Heart right ventricle (tissue), 16 donors: ENCODE measurements around the gene ZNF846. TPM values are rescaled to one million over a fixed set of nuclear protein-coding genes. Genes with fewer than 3 reads are reported as not detected.

Source experiments
- ATAC-seq, 8 donors: fragments of 200-7000 bp; cut with Tn5 transposase; one replicate each; pipeline ENCODE4 v1.9.1; 2020; ENCODE audit warnings: mild to moderate bottlenecking in 8 of 8, moderate library complexity in 8 of 8, moderate number of reproducible peaks in 1 of 8
- DNase-seq, 2 donors: peaks; one replicate each; pipeline ENCODE4 v3.0.0-alpha.2; 2020
- H3K27ac ChIP-seq, 10 donors: fragments of 200-600 bp; sonication (generic) in 2 of 10; one replicate each; pipeline versions ENCODE4 v1.5.0 to v1.8.0; 2020 to 2022; ENCODE audit warnings: mild to moderate bottlenecking in 3 of 10
- H3K27me3 ChIP-seq, 7 donors: fragments of 200-600 bp; one replicate each; pipeline ENCODE4 v1.8.0; 2021 to 2022; ENCODE audit warnings: mild to moderate bottlenecking in 2 of 7
- H3K36me3 ChIP-seq, 9 donors: fragments of 200-600 bp; sonication (generic) in 1 of 9; one replicate each; pipeline versions ENCODE4 v1.5.0 to v1.8.0; 2020 to 2022; ENCODE audit warnings: mild to moderate bottlenecking in 2 of 9
- H3K4me1 ChIP-seq, 9 donors: fragments of 200-600 bp; sonication (generic) in 1 of 9; one replicate each; pipeline versions ENCODE4 v1.5.0 to v1.8.0; 2020 to 2022; ENCODE audit warnings: mild to moderate bottlenecking in 4 of 9
- H3K4me3 ChIP-seq, 10 donors: fragments of 200-600 bp; sonication (generic) in 2 of 10; one replicate each; pipeline versions ENCODE4 v1.5.0 to v1.8.0; 2020 to 2022; ENCODE audit warnings: mild to moderate bottlenecking in 7 of 10, moderate library complexity in 2 of 10
- H3K9me3 ChIP-seq, 11 donors: fragments of 200-600 bp in 10 of 11; sonication (generic) in 2 of 11; one replicate each; pipeline versions ENCODE4 v1.5.0 to v1.8.0; 2013 to 2022; ENCODE audit warnings: mild to moderate bottlenecking in 2 of 11, control low read depth in 1 of 11, moderate library complexity in 1 of 11
- WGBS, 2 donors: extraction: QIAGEN DNeasy Blood & Tissue Kit; methylation state at CpG; one replicate each; pipeline ENCODE4 v1.1.7; 2013; ENCODE audit warnings: inconsistent platforms in 1 of 2; 5-methylcytosine and 5-hydroxymethylcytosine counted together
- intact Hi-C, 10 donors: fragments of 100-400 bp; cut with DNase I; formaldehyde crosslinking; loops; one replicate each; pipeline versions ENCODE4 v1.11.1 to v1.14.2; 2022
- polyA plus RNA-seq, 2 donors: library from polyadenylated mRNA; stranded (reverse); fragments of 200-250 nt; gene quantifications; one replicate each; pipeline ENCODE4 v1.2.3, GENCODE V29; 2013
- total RNA-seq, 10 donors: library from RNA; stranded (reverse); fragmentation: NEBNext Ultra II Directional in 3 of 10; extraction: Animal tissue kit (Norgen Biotek cat#: 25700) in 3 of 10; gene quantifications; one replicate each; pipeline versions ENCODE4 v1.2.1 to v1.2.4, GENCODE V29; 2021 to 2023
- TF ChIP-seq, protein P1 (sequence below), 9 donors: fragments of 200-600 bp; sonication (generic) in 2 of 9; IDR thresholded peaks; one replicate each; pipeline versions ENCODE4 v1.5.0 to v1.8.0; 2021 to 2022; ENCODE audit warnings: antibody characterized with exemption in 9 of 9, mild to moderate bottlenecking in 5 of 9, moderate library complexity in 1 of 9
- donor health status: Arrhythmogenic right ventricular cardiomyopathy.
- donor health status: ischemic (EF 13 %, LVEDD 7.1; RV severe dilation, severe dysfunction).
- donor health status: healthy with polysubstance abuse.
- donor health status: DM: no; HTN: yes; CAD: no.
- donor health status: DM: no; HTN: no; CAD: no.
- donor health status: ischemic (EF 25% LVEDD 6.9; RV normal size, moderate dysfunction).
- donor health status: ischemic (EF 25% LVEDD 5.7; RV mildly dilated, moderate dysfunction).
- donor health status: healthy.
- donor health status: DM: yes; HTN: yes; CAD: no.
- donor health status: Ischemic cardiomyopathy.
- donor health status: ischemic (EF 35%, LVEDD 5.7; RV mildly dilated, moderate dysfunction).
- donor health status: nonischemic (EF 11% LVEDD 7.7; RV severe dilation, severe dysfunction).
- donor health status: DM: yes; HTN: yes; CAD: no.
- donor health status: PGD.
- donor health status: ischemic (EF 29% LVEDD 5.4; RV normal size, mild dysfunction).
- donor health status: nonischemic (EF 23%, LVEDD 6.1; RV moderate dilation, normal function).

ZNF846 gene
- total and polyA plus RNA-seq, 12 donors, result 3.9 to 21.4 (median 10.1) TPM

DNA sequence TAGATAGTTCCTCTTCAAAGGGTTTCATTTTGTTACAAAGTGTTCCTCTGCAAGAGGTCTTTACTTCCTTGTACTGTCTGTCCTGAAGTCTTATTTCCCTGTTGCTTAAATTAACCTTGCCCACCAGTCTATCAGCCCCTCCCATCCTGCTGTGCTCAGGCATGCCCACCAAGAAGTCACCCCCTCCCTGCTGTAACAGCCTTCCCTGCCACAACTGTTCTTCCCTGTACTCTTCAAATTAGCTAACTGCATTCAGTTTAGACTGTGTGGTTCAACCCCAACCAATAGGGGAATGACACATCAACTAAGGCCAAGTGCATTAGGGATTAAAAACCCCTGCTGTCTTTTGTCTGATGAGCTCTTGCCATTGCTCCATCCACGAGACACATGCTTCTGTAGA is 59.2 kb downstream of the ZNF846 start:
- Histone ChIP-seq H3K27me3 (no peaks in the 10 kb centered on the region), H3K4me3 (no peak overlapping the region), H3K9me3 (peaks cover 0 to 32% (median 11%) of the 10 kb centered on the region in 11 donors), H3K4me1 (no peaks in the 10 kb centered on the region), H3K27ac (peak overlapping the region in 2 of 10 donors; percentile 28 to 63), H3K36me3 (no peaks in the 10 kb centered on the region)
- intact Hi-C loops, result no loop called here
- ATAC-seq (peak in 6 of 8 donors; percentile 37 to 79 (median 57)), DNase-seq (no peak)
- 40 to 42% methylated on average over 1 of the region's 1 CpG for WGBS, 2 donors
- TF ChIP-seq, protein P1, sequence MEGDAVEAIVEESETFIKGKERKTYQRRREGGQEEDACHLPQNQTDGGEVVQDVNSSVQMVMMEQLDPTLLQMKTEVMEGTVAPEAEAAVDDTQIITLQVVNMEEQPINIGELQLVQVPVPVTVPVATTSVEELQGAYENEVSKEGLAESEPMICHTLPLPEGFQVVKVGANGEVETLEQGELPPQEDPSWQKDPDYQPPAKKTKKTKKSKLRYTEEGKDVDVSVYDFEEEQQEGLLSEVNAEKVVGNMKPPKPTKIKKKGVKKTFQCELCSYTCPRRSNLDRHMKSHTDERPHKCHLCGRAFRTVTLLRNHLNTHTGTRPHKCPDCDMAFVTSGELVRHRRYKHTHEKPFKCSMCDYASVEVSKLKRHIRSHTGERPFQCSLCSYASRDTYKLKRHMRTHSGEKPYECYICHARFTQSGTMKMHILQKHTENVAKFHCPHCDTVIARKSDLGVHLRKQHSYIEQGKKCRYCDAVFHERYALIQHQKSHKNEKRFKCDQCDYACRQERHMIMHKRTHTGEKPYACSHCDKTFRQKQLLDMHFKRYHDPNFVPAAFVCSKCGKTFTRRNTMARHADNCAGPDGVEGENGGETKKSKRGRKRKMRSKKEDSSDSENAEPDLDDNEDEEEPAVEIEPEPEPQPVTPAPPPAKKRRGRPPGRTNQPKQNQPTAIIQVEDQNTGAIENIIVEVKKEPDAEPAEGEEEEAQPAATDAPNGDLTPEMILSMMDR (IDR thresholded peaks at IDR 0.05), result no peak

DNA sequence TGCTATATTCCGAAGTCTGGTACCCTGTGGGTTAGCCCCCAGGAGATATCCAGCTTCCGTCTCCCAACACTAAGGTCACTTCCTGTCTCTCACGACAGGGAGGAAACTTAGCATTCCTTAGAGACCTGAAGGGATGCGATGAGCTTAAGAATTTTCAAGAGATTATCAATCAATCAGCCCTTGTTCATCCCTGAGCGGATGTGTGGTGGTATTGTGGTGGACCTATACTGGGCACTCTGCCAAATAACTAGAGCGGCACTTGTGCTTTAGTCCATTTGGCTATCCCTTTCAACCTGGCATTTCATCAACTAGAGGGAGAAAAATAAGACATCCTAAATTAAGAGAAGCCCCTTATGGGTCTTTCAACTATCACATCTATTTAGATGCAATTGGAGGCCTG is 62.7 kb downstream of the ZNF846 start:
- H3K9me3 ChIP-seq, result peaks cover 0 to 11% (median 0%) of the 10 kb centered on the region in 11 donors
- WGBS, 2 donors, result 50 to 57% methylated on average over 6 of the region's 6 CpGs
- no peak overlapping the region for H3K27ac ChIP-seq
- no peak overlapping the region for H3K4me3 ChIP-seq
- no peaks in the 10 kb centered on the region for H3K36me3 ChIP-seq
- DNase-seq, result no peak
- H3K4me1 ChIP-seq, result no peaks in the 10 kb centered on the region
- no peaks in the 10 kb centered on the region for H3K27me3 ChIP-seq
- TF ChIP-seq, protein P1 (IDR thresholded peaks at IDR 0.05), result no peak
- intact Hi-C loops, result no loop called here
- ATAC-seq, result no peak

DNA sequence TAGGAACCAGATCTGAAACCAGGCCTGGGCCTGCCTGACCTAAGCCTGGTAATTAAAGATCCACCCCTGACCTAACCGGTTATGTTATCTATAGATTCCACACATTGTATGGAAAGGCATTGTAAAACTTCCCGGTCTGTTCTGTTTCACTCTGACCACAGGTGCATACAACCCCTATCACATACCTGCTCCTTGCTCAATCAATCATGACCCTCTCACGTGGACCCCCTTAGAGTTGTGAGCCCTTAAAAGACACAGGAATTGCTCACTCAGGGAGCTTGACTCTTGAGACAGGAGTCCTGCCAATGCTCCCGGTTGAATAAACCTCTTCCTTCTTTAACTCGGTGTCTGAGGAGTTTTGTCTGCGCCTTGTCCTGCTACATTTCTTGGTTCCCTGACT is 66.4 kb downstream of the ZNF846 start:
- intact Hi-C loops, result no loop called here
- WGBS, 2 donors, result 88 to 89% methylated on average over 6 of the region's 6 CpGs

More for the DNA sequence above, 66.4 kb downstream of the ZNF846 start:
- DNase-seq (no peak), ATAC-seq (no peak)
- TF ChIP-seq, protein P1 (IDR thresholded peaks at IDR 0.05), result no peak
- Histone ChIP-seq H3K9me3 (peaks cover 0 to 4% (median 0%) of the 10 kb centered on the region in 11 donors), H3K27me3 (peaks cover 0 to 4% (median 0%) of the 10 kb centered on the region in 7 donors), H3K4me1 (no peaks in the 10 kb centered on the region), H3K27ac (no peak overlapping the region), H3K4me3 (no peak overlapping the region), H3K36me3 (no peaks in the 10 kb centered on the region)

Other genes starting within 250 kb of the ZNF846 start
- 10 to 100 TPM; 14.7 to 20.2 (median 17.0) TPM for gene ZNF426, start 230.1 kb downstream of the ZNF846 start, total RNA-seq
- gene ZNF426, start 230.1 kb downstream of the ZNF846 start, polyA plus RNA-seq, result 1 to 10 TPM; 2.6 to 2.7 TPM
- 10 to 100 TPM; 15.8 to 22.5 (median 19.6) TPM for gene ZNF121, start 184.2 kb downstream of the ZNF846 start, total RNA-seq
- gene ZNF121, start 184.2 kb downstream of the ZNF846 start, polyA plus RNA-seq, result 1 to 10 TPM; 3.3 to 9.8 TPM
- gene ZNF561, start 147.5 kb downstream of the ZNF846 start, total RNA-seq, result 10 to 100 TPM; 19.1 to 26.6 (median 23.7) TPM
- 10 to 100 TPM in 1 of 2 donors, 1 to 10 TPM in 1; 8.2 to 18.6 TPM for gene ZNF561, start 147.5 kb downstream of the ZNF846 start, polyA plus RNA-seq
- 10 to 100 TPM; 18.8 to 24.3 (median 21.5) TPM for gene ZNF562, start 93.6 kb downstream of the ZNF846 start, total RNA-seq
- gene ZNF562, start 93.6 kb downstream of the ZNF846 start, polyA plus RNA-seq, result 1 to 10 TPM; 3.4 to 8.1 TPM
- 10 to 100 TPM; 10.5 to 13.8 (median 11.5) TPM for gene FBXL12, start 50.3 kb upstream of the ZNF846 start, total RNA-seq
- 10 to 100 TPM; 13.5 to 19.5 TPM for gene FBXL12, start 50.3 kb upstream of the ZNF846 start, polyA plus RNA-seq
- 100 to 1,000 TPM; 483 to 573 (median 516) TPM for gene UBL5, start 59.2 kb upstream of the ZNF846 start, total RNA-seq
- gene UBL5, start 59.2 kb upstream of the ZNF846 start, polyA plus RNA-seq, result 1,000 to 10,000 TPM in 1 of 2 donors, 100 to 1,000 TPM in 1; 914 to 1,564 TPM
- gene PIN1, start 66.6 kb upstream of the ZNF846 start, total RNA-seq, result 100 to 1,000 TPM in 2 of 10 donors, 10 to 100 TPM in 8; 81.1 to 109 (median 90.8) TPM
- gene PIN1, start 66.6 kb upstream of the ZNF846 start, polyA plus RNA-seq, result 100 to 1,000 TPM in 1 of 2 donors, 10 to 100 TPM in 1; 74.6 to 152 TPM
- 1 to 10 TPM in 8 of 10 donors, under 1 TPM in 2; 0.30 to 4.1 (median 1.4) TPM for gene OLFM2, start 167.8 kb upstream of the ZNF846 start, total RNA-seq
- 1 to 10 TPM; 2.3 to 8.0 TPM for gene OLFM2, start 167.8 kb upstream of the ZNF846 start, polyA plus RNA-seq
- 10 to 100 TPM in 4 of 10 donors, 1 to 10 TPM in 6; 3.8 to 27.8 (median 6.1) TPM for gene COL5A3, start 241.8 kb upstream of the ZNF846 start, total RNA-seq
- gene COL5A3, start 241.8 kb upstream of the ZNF846 start, polyA plus RNA-seq, result 10 to 100 TPM; 18.2 to 35.6 TPM
- gene RDH8, start 244.7 kb upstream of the ZNF846 start, total RNA-seq, result not detected
- not detected for gene RDH8, start 244.7 kb upstream of the ZNF846 start, polyA plus RNA-seq